GM18868 (cell line): Measurements from ENCODE around the gene MAGEB2.
"Not testable (repeated sequence)": the region's sequence is repeated elsewhere in the genome, so short reads cannot be mapped to it uniquely, and the experiment has no call there.

Experiments used
- ATAC-seq: cut with Tn5 transposase; IDR thresholded peaks from one replicate; pipeline ENCODE4 v1.9.1; 2021; ENCODE audit warnings: mild to moderate bottlenecking, moderate library complexity; ENCODE audit not compliant: unreplicated experiment

Gene MAGEB2, protein sequence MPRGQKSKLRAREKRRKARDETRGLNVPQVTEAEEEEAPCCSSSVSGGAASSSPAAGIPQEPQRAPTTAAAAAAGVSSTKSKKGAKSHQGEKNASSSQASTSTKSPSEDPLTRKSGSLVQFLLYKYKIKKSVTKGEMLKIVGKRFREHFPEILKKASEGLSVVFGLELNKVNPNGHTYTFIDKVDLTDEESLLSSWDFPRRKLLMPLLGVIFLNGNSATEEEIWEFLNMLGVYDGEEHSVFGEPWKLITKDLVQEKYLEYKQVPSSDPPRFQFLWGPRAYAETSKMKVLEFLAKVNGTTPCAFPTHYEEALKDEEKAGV

DNA sequence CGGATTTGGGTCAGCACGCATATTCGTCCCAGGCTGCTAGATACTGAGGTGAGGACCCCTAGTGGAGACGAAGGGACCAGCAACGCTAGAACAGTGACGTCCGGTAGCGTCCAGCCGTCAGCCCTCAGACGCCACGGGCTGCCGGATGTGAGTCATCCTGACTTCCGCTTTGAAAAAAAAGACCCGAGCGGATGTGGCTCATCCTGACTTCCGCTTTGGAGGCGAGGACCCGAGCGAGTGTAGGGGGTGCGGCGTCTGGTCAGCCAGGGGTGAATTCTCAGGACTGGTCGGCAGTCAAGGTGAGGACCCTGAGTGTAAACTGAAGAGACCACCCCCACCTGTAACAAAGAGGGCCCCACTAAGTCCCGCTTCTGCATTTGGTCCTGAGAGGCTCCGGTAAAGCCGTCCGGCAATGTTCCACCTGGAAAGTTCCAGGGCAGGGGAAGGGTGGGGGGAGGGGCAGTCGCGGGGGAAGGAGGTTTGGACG is at the start of gene MAGEB2:
Gene MAGEB2, plus strand, starts transcription at position 207 of the 487 bp plus-strand sequence. CDS start 3,018 bp downstream, outside the sequence.
- no peak for ATAC-seq

DNA sequence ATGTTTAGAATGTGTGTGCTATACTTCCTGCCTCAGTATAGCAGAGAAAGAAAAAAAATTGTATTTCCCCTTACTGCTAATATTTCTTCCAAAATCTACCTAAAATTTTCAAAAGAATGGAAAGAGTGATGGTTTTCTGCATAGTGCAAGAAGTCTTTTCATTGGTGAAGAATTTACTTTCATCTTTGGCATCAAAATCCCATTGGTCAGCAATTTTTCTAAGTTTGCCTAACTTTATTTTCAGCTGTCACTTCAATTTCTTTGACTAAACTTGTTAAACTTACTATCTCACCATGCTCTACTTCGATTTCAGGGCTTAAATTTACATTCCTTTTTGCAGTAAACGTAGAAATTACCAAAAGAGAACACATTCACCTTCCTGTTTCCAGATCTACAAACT is 44.5 kb upstream of the MAGEB2 start:
- no peak for ATAC-seq

DNA sequence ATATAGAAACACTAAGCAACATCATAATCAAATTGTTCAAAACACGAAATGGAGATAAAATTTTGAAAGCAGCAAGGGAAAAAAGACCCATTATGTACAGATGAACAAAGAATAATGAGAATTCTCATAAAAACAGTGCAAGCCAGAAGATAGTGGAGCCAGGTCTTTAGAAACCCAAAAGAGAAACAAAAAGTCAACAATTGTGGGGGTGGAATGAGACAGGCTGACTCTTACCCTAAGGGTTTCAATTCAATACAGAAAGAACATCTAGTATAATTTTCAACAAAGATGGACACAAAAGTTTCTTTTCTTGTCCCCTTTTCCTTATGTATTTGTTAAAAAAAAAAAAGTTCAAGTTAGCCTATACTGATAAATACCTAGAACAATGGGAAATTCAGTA is 34.0 kb upstream of the MAGEB2 start:
- ATAC-seq: peak; percentile 72

DNA sequence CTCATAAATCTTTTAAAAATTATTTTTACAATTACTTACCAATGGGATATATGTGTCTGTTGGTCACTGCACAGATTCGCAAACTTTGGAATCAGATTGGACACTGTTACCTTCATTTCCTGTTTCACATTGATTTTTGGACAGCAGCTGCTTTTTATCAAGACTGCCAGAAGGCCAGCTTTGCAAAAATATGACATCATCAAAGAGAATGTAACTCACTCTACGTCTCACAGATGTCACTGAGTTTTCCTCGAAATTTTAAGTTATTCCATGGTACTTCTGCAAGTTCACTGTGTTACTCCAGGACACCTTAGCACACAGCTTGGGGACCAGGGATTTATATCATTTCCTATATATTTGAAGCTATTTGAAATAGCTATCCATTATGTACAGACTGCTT is 31.8 kb upstream of the MAGEB2 start:
- ATAC-seq: no peak

DNA sequence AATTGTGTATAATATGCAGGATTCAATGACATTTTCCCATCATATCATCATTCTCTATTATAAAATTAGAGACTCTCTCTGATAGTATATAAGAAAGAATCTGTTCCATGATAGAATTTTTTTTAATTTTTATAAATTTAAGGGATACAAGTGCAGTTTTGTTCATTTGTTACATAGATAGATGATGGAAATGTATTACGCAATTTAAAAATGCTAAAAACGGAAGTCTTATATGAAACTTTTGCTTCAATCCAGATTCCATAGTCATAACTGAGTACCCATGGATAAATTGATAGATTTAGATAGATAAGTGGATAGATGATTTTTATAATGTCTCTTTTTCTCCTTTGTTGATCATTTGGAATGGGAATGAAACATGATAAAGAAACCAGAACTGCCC is 24.9 kb upstream of the MAGEB2 start:
- no peak for ATAC-seq

DNA sequence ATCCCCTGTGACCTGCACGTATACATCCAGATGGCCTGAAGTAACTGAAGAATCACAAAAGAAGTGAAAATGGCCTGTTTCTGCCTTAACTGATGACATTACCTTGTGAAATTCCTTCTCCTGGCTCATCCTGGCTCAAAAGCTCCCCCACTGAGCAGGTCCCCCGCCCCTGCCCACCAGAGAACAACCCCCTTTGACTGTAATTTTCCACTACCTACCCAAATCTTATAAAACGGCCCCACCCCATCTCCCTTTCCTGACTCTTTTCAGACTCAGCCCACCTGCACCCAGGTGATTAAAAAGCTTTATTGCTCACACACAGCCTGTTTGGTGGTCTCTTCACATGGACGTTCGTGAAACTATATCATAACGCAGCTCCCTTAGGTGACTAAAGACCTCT is 21.5 kb upstream of the MAGEB2 start:
- not testable (repeated sequence) for ATAC-seq

DNA sequence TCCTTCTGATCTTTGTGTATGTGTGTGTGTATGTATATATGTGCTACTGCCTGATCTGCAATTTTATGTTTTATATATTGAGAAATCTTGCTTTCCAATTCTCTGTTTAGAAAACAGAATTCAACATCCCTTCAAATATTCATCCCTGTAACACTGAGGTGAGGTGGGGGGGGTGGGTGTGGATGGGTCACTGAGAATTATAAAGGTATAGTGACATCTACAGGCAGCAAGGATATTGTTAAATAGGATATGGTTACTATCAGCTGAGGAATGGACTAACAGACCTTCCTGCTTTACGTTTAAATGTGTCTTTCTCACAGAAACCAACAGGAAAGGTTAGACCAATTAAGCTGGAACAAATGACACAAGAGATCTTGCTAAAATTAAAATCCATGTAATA is 19.0 kb upstream of the MAGEB2 start:
- peak; percentile 68 for ATAC-seq

DNA sequence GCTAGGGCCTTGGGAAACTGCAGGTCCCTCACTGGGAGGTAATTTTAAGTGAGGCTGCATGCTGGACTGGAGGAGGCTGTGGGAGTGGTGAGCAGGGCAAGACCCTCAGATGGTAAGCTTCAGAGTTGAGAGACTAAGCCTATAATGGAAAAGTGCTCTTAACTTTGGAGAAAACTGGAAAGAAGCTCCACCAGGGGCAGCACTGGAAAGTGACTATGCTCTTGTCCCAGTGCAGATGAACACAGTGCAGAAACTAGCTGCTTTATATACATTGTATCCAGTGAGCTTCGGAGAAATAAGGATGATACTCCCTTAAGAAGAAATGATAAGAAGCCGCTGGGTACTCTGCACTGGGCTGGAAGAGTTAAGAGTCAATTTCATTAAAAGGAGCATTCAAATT is 3.2 kb upstream of the MAGEB2 start:
- ATAC-seq: no peak

DNA sequence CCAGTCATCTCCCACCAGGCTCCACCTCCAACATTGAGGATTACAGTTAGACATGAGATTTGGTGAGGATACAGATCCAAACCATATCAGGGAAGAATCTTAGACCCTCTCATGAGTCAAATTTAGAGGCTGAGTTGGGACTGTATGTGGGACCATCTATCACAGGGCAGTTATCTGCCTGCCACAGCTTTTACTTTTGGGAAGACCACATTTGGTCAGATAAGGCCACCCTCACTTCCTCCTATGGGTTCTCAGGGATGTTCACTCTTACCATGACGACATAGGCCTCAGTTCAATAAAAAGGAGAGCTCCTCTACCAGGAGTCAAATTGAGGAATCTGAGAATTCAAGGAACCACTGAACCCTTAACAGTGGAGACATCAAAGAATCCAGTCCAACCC is 2.1 kb downstream of the MAGEB2 start:
- no peak for ATAC-seq

DNA sequence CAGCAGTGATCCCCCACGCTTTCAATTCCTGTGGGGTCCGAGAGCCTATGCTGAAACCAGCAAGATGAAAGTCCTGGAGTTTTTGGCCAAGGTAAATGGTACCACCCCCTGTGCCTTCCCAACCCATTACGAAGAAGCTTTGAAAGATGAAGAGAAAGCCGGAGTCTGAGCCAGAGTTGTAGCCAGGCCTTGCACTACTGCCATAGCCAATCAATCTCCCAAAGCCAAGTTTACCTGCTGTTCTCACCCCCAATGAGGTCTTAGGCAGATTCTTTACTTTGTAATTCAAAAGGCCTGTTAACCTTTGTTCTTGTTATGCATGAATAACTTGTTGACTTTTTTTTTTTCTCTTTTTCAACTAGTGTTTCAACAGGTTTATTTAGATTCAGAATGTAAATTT is 4.0 kb downstream of the MAGEB2 start:
- ATAC-seq: no peak

DNA sequence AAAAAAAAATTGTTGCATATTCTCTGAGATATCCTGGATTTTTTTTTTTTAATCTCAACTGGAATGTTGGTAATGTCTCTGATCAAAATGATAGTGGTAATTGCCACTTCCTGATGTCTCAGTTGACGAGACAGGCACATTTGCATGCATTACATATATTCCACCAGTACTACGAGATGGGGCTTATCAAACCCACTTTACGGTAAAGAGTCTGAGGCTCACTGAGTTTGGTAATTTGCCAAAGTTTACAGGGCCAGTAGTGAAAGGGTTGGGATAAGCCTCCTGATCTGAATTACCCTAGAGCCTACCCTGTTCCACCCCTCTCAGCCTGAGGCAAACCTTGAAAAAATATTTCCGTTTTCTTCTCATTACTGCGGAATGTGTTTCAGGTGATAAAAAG is 5.3 kb downstream of the MAGEB2 start:
- no peak for ATAC-seq

DNA sequence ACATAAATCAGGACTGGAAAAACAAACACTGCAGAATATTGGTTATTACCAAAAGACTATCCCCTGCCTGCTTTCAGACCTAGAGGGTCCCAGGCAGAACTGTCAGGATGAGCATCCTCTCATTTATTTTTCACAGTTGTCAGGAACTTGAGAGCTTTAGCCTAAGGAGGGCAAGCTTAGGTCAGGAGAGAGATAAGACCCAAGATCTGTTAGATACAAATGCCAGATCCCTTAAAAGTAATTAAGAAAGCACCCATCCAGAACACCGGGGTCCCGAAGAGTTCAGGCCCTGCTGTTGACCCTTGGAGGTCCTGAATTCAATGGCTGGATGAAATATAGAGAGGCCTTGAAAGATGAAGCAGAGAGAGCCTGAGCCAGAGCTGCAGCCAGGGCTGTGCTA is 9.2 kb downstream of the MAGEB2 start:
- ATAC-seq: no peak

DNA sequence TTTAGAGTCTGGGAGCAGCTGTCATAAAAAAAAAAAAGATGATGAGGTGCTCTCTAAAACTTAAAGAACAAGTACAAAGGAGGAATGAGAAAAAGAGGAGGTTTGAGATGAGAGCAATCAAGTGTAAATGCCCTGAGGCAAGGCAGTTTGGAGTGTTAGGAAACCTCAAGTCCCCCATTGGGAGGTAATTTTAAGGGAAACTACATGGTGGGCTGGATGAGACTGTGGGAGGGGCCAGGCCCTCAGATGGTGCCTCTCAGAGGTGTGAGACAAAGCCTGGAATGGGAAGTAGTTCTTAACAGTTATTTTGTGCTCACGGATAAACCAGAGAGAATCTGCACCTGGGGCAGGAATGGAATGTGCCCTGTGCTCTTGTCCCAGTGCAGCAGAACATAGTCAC is 13.2 kb downstream of the MAGEB2 start:
- ATAC-seq: no peak

DNA sequence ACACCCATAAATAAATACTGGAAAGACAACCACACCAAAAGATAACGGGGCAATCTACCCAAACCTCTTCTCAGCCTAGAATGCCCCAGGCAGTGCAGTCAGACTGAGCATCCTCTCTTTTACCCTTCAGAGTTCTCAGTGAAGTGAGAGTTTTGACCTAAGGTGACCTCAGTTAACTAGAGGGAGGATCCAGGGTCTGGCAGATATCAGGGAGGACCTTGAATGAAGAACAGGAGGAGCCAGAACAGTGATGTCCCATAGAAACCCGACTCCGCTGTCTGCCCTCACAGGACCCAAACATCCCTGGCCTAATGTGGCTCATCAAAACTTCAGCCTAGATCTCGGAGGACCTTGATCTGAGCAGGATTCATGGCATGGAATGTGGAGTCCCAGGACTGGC is 15.0 kb downstream of the MAGEB2 start, which contains the start of gene MAGEB3:
Gene MAGEB3, plus strand, starts transcription at position 263 of the 400 bp plus-strand sequence. CDS start 5,268 bp downstream, outside the sequence.
- ATAC-seq: no peak

DNA sequence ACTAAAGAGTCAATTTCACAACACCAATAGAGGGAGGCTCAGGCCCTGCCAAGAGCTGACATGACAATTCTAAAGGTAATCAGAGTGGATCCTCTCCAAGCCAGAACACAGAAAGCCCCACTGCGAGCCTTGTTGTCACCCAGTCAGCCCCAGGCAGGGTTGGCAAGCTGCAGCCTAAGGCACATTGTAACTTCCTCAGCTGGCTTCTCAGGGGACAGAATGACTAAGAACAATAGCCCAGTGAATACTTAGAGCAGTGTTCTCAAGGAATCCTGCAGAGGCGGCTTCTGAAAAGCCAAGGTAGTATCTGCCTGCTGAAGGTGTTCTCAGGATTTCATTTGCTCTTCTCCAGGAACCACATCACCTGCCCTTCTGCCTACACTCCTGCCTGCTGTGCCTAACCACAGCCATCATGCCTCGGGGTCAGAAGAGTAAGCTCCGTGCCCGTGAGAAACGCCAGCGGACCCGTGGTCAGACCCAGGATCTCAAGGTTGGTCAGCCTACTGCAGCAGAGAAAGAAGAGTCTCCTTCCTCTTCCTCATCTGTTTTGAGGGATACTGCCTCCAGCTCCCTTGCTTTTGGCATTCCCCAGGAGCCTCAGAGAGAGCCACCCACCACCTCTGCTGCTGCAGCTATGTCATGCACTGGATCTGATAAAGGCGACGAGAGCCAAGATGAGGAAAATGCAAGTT is 26.5 kb downstream of the MAGEB2 start, which contains the start of gene MAGEB4:
Gene MAGEB4, plus strand, starts transcription at position 277 of the 692 bp plus-strand sequence. Its CDS starts 136 bp downstream, at position 413.
- peak; percentile 77 for ATAC-seq

DNA sequence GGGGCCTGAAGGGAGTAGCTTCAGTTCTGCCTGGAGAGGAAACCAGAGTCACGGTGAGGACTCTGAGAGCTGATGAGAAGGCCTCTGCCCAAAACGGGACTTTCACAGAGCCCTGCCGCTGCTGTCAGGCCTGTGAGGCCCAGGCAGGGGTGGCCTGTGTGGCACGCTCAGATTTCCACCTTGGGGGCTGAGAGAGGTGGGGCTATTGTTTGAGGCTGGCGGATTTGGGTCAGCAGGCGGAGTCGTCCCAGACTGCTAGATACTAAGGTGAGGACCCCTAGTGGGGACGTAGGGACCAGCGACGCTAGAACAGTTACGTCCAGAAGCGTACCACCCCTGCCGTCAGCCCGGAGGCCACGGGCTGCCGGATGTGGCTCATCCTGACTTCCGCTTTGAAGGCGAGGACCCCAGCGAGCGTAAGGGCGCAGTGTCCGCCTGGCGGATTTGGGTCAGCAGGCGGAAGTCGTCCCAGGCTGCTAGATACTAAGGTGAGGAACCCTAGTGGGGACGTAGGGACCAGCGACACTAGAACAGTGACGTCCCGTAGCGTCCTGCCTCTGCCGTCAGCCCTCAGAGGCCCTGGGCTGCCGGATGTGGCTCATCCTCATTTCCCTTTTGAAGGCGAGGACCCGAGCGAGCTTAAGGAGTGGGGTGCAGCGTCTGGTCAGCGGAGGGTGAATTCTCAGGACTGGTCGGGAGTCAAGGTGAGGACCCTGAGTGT is 31.6 kb downstream of the MAGEB2 start, which contains the start of gene MAGEB1:
Gene MAGEB1, plus strand, starts transcription at position 378 of the 721 bp plus-strand sequence. CDS start 3,348 bp downstream, outside the sequence.
- ATAC-seq: no peak

DNA sequence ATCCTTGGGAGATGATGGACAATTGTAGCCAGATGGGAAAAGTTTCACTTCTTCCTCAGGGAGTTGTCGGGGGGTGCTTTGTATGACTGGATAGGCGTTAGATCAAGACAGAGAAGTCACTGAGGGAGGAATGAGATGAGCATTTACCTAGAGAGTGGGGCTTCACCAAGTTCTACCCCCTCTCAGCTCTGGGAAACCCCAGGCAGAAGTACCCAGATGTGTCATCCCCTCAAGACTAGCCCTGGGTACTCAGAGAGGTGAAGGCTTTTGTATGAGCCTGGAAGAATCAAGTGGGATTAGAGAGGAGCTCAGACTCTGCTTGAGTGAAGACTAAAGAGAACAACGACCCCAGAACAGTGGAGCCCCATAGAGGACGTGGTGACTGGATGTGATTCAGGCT is 33.5 kb downstream of the MAGEB2 start:
- ATAC-seq: peak; percentile 86

DNA sequence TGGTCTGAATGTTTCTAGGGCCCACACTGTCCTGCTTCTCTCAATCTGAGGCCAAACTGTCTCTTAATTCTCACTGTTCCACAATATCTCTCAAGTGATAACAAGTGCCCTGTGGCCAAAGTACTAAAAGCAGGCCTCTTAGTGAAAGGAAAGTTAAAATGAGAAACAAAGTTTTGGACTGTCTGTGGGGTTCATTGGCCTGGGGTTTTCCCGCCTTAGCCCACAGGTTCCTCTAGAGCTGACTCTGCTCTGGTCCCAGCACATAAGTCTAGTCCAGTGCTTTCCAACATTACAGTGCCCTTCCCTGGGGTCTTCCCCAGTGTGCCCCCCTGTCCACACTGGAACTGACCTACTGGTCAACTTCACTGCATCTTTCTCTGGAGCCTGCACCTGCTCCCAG is 37.9 kb downstream of the MAGEB2 start:
- peak; percentile 66 for ATAC-seq

DNA sequence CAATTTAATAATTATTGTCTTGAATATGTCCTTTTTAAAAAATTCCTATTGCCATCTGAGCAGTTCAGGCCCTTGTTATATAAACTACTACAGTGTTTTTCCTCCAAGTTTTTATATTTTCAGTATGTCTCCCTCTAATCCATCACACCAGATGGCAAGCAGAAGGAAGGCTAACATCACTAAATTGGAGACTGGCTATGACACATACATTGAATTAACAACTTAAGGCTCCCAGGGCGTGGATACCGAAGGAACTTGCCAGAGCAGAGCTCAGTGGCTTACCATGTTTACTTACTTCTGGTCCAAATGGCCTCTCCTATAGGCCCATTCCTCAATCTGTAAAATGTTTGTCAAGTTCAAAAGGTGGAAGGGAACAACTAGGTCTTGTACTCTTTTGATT is 44.6 kb downstream of the MAGEB2 start:
- no peak for ATAC-seq

DNA sequence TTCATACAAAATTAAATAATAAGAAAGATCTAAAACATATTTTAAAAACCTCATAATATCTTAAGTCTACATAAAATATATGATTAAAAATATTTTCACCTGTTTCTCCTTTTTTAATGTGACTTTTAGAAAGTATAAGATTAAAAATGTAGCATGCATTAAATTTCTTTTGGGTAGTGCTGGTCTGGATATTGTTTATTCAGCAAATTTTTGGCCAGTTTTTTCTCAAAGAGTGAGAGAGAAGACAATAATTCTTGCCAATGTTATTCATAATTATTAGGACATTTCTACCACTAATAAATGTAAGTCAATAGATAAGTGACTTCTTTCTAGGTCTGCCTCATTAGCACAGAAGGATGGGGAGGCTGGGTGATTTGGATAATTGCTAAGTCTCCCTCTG is 45.6 kb downstream of the MAGEB2 start:
- no peak for ATAC-seq

DNA sequence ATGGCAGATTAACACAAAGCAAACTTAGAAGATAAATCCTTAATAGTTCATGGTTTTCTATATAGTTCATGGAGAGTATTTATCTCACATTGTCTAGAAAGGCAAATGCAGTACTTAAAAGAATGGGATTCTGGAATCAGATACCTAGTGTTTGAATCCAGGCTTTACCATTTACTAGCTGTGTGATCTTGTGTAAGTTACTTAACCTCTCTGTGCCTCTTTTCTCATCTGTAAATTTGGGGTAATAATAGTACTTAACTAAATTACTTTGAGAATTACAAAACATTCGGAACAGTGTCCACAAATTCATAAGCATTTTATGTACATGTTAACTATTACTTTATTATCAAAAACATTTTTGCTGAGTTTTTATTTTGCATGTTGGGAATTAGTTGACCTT is 47.4 kb downstream of the MAGEB2 start:
- ATAC-seq: no peak
